NCI-H2081 (cell line): ENCODE data around the gene PAQR9.
A peak's percentile ranks its signal among the peaks of the same experiment; 100 is the strongest.

Experiments
- DNase-seq, 2 experiments: peaks; one replicate each; lab custom pipeline; 2025; lab: John Stamatoyannopoulos, UW

PAQR9 gene

DNA sequence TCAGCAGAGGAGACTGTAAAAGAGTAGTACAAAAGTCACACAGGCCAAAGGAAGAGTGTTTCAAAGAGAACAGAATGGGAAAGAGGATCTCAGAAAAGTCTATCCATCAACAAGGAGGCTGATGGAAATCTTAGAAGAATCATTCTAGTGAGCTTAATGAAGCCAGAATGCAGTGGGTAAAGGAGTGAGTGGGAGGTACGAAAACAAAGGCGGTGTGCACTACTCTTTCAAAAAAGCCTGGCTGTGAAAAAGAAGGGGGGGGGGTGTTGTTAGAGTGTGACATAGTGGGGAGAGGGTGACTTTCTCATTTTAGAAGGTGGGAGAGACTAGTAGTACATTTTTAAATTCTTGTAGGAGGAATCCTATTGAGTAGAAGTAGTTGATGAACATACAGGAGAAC, 11.7 kb downstream of the PAQR9 start:
- DNase-seq, result no peak

DNA sequence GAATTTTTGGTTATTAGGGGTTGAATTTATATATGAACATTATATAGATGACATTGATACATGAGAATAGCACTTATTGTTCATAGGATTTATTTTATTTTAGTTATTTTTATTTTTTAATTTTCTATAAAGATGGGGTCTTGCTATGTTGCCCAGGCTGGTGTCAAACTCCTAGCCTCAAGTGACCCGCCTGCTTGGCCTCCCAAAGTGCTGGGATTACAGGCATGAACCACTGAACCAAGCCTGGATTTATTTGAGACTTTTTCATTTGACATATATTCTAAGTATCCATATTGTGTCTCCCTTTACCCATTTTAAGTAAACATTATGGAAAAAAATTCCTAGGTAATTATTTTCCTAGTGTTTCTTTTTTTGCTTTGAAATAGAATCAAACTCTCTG, 12.5 kb downstream of the PAQR9 start:
- DNase-seq, result no peak

DNA sequence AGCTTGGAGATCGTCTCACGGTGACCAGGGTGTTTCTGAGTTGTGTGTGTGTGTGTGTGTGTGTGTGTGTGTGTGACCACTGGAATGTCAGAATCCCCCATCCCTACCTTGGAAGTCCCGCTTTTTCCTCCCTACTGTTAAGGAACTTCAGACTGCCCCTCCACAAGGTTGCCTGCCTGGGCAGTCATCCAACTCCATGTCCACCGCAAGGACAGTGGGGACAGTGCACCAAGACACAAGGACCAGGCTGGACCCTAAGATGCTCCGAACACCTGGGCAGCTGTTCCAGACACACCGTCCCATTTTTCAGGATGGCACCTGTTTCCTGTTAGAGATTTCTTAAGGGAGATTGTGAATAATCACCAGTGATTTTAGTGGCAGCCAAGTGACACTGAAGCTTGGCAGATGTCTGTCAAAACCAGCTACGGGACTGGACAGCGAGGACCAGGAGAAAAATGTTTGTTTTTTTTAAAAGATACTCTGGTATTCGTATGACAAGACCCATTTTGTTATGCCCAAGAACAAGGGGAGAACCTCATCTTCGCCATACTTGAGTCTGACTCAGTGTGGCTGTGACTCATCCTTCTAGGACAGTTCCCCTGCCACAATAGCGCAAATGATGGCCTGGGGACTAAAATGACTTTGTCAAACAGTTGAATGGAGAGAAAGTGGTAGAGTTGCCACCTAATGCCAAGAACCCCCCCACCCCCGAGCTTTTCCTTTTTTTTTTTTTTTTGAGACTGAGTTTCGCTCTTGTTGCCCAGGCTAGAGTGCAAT, 15.5 kb downstream of the PAQR9 start:
- DNase-seq, result no peak

DNA sequence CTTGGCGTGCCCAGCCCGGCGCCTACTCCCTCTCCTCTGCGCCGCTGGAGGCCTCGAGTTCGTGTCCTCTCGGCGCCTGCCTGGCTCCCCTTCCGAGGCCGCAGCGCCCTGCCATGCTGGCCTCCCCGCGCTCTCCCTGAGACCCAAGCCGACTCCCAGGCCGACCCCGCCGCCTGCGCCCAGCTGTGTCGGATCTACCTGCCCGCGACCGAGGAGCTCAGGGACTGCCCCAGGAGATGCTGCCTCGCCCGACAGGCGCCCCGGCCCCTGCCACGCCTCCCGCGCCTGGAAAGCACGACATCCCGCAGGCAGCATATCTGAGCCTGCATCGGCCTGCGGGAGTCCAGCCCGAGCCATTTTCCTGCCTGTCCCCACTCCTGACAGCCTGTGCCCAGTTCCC, 16.1 kb downstream of the PAQR9 start:
- no peak for DNase-seq

DNA sequence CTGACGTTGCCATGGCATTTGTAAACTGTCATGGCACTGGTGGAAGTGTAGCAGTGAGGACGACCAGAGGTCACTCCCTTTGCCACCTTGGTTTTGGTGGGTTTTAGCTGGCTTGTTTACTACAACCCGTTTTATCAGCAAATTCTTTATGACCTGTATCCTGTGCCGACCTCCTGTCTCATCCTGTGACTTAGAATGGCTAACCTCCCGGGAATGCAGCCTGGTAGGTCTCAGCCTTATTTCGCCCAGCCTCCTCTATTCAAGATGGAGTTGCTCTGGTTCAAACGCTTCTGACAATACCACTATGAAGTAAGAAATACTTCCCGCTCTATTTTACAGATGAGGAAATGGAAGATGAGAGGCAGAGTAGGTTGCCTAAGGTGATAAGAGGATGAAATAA, 16.6 kb downstream of the PAQR9 start:
- DNase-seq, result no peak

DNA sequence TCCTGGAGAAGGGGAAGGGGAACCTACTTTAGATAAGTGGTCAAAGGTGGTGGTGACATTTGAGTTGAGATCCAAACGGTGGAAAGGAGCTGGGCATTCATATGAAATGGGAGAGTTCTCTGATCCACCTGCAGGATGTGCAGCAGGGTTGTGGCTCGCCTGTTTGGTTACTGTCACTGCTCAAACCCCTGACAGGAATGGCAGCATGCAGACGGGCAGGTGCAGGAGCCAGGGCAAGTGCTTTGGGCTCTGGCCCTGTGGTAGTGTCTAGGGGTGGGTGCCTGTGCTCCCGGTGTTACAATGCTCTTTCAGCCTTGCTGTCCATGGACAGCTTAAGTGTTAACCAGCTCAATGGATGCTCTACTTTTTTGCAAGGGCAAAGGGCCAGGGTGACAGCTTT, 18.5 kb downstream of the PAQR9 start:
- no peak for DNase-seq

DNA sequence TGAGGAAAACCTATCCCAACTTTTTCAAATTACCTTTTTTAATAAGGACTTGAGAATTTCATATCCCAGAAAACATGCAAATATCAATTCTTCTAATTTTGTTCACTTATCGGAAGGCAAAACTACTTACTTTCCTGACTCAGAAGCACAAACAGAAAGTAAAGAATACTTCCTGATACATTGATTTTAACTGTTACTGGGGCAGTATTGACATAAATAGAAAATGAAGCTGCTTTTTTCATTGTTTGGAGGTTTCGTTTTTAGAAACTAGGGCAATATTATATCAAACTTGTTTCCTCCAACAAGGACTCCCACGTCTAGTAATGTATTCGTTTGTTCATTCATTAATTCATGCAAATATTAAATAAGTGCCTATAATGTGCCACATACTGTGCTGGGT, 19.1 kb downstream of the PAQR9 start:
- no peak for DNase-seq

DNA sequence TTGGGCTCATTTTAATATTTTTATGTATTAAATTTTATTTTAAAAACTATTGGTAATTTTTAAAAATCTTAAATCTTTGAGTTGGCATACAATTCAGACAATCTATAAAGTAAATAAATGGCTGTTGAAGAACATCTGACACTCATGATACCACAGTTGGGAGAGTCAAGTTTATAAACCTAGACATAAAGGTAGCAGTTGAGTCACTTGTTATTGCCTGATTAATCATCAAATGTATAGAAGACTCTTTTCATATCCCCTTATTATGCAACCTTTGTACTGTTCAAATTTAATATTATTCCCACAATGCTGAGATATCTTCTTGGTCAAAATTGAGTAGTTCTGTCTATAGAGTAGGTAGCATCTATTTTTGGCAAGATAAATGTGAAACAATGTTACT, 19.6 kb downstream of the PAQR9 start:
- DNase-seq, result no peak

DNA sequence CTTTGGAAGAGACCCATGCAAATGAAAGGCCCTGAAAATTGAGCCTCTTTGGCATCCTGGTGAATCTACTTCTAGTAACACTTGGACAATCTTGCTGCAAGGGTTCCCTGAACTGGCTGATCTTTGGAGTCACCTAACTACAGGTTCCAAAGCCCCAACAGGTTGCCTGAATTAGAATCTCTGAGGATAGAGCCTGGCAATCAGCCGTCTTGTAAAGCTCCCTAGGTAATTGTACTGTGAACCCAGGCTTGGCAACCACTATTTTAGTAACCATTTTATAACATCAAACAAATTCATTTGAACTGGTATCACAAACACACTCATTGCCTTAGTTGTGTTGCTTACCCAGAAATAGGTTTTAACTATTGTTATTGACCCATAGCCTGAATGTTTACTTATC, 20.1 kb downstream of the PAQR9 start:
- no peak for DNase-seq

DNA sequence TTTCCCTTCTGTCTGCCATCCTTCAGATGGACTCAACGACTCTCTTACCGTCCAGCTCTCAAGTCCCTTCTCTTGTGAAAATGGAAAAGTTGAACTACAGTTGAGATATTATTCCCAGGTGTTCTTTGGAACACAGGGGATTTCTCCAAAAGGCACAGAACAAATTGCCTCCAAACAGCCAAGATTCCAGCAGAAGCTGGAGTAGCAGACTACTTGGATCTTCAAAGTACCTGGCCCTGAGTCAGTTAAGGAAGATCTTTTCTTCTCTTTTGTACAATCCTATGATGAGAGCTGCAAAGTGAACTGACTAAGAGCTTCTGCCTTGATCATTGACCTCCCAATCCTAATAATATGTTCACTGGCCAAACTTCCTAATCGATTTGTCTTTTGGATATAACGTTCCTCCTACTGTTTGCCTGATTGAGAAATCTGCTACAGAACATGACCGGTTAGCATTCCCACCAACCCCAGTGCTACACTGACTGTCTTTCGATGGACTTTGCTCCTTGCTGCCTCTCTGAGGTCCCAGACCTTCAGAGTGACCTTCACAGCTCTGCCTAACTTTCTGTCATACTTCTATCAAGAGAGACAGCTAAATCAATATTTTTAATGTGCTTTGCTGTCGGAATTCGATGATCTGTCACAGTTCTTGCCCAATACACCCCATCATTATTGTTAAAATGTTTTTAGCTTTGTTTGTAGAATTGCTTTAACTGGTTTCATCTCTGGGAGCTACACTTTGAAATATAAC, 21.9 kb downstream of the PAQR9 start:
- no peak for DNase-seq

DNA sequence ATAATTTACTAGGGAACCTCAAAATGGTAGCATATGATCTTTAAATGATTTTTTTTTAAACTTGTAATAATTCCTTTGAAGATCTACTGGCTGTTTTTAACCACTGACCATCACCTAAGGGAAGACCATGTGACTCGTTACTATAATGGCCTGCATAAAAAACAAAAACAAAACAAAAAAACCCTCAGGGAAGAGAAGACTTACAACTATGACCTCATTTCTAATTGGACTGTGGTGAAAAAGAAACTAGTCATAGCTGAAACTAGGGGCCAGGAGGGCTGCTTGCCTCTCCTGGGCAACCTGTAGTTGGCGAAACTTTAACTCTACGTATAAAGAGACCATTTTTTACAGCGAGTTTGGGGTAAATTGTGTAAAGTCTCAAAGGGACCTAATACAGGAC, 23.0 kb downstream of the PAQR9 start:
- DNase-seq, result no peak

DNA sequence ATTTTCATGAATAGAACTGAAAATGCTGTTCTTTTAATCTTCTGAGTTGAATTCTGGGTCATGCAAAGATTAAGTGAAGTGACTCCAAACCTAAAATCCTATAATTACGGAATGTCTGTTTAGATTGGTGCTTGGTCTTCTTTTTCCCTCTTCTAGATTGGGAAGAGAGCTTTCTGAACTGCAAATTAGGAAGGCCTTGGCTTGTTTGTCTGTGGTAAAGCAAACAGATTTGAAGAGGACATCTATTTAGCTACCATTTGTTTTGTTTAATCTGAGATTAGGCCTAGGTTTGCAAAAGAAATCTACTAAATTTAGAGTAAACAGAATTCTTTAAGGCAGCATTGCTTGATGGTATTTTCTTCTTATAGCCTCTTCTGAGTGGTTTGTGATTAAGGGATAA, 23.5 kb downstream of the PAQR9 start:
- DNase-seq, result peak in 1 of 2 experiments; percentile 19

DNA sequence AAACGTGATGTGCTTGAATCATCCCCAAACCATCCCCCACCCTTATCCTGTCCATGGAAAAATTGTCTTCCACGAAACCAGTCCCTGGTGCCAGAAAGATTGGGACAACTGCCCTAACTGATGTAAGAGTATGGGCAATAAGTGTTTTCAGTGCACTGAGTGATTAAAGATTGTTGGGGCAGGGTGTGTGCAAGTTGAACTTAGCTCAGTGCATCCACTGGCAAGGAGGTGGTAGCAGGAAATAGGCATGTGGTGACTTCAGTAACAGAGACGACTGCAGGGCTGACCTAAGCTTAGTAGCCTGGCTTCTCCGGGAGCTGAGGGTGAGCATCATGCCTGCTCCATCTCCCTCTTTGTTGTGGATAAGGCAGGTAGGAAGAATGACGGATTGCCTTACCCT, 27.5 kb downstream of the PAQR9 start:
- no peak for DNase-seq

DNA sequence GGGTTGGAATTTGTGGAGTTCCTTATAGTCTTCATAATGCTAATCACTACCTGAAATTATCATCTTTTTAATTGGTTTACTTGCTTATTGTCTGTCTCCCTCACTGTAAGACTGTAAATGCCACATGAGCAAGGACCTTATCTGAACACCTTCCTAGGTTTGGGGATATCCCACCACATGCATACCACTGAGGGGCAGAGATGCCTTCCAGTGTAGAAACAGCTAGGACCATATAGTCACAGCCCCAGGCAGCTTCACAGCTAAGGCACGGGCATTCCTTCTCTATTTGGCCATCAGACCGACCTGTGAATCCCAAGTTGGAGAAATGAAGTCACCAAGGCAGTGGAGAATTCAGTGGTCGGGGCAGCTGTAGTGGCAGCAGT, 28.6 kb downstream of the PAQR9 start:
- no peak for DNase-seq

DNA sequence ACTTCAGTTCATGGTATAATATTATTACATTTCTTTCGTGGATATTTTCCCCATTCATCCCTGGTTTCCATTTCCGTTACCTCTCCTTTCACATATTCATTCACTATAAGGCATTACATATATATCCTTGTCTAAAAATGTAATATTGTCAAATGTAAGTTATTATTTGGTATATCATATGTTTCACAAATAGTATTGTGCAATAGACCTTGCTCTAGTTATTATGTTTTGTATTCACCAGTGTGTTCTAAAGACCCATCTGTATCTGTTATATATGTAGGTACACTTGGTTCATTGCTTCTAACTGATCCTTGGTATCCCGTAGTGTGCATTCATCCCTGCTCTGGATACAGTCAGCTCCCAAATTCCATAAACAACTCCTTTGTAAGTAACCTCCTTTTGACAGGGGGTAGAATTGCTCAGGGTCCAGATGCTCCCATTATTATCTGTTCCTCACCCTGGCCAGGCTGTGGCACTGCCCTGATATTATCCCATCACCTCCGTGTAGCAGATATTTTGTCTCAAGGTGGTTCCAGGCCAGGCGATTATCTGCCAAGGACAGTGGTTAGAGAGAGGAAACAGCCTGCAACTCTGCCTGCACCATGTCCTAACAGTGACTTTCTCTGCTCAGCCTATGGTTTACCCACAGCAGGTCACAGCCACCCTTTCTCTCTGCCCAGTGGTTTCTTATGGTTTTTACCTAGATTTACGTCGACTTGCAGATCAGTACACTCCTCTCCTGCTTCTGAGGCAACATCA, 29.2 kb downstream of the PAQR9 start:
- DNase-seq, result no peak

DNA sequence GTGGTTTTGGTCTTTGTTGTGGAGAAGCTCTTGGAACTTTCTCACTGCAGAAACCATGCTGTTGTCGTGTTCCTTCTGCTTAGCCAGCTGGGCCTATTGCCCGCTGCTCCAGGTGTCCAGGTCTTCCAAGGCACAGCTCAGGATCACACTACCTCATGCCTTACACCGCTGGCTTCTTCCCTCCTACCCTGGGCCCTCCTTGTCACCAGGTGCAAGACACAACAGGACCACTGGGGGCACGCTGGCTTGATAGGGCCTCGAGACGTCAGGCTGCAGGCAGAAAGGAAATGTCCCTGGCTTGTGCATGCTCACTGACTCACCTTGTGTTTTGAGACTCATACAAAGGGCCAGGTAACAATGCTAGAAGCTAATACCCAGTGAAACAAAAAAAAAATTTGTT, 32.3 kb downstream of the PAQR9 start:
- DNase-seq, result no peak

DNA sequence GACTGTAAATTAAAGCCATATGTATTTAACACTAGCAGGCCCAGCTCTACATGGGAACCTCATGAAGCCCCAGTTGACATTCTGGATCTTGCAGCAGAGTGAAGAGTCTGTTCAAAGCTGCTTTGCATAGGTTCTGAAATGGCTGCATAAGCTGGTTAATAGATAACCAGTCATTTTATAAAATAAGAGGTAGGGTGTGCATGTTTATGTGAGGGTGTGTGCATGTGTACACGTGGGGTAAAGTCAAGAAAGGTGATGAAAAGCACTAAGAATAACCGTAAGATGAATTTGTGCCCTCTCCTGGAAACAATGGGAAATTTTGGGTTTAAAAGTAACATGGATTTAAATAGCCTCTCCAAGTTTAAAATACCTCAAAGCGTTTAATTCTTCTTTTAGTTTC, 33.0 kb downstream of the PAQR9 start:
- no peak for DNase-seq

DNA sequence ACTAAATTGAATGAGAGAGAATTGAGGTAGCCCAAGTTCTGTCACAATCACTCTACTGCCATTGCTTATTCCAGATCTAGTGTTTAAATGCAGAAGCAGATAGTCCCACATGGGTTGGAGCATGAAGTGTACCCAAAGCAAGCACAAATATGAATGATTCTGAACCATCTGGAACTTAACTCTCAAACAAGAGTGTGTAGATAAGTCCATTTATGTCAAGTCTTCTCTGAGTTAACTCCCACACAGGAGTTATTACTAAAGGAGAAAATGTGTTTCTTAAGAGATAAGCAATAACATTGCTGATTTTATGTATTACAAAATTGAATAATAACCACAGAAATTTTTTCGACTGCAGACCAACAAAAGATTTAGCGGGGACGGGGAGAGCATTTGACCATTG, 33.6 kb downstream of the PAQR9 start:
- no peak for DNase-seq

DNA sequence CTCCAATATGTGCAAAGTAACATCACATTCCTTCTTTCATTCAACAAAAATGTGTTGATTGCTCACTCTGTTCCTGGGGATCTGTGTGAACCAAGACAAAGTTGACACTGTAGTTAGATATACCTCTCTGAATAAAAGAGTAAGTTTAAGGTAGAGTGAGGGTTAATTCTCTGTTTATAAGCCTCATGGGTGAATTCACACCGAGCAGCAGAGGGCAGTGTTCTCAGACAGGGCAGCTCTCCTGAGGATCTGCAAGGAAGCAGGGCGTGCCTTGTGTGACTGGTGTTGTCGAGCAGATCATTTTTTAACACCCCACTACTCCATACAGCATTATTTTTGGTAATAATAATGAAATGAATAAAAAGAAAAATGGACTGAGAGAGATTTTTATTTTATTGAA, 34.4 kb downstream of the PAQR9 start:
- peak in 1 of 2 experiments; percentile 53 for DNase-seq

DNA sequence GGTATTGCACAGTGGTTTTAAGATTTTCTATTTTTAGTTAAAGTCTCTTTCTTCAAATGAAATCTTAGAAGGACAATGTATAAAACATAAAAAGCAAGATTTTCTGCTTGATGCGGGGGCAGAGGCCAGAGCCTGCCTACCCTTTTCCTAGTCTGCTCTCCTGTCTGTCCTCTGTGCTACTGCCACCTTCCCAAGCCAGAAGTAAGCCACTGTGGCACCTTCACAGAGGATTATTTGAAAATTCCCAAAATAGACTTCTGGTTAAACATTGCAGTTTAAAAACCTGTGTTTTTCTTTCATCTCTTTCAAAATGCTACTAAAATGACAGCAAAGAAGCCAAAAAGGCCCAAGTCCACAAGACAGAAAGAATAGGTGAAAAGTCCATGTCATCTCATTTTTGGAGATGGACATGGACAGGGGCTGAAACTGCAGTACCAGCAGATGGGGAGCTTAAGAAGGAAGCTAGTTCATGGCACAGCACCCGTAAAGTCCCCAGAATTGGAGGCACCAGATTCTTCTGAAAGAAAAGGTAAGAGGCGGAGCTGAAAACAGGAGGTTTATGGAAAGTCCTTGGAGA, 37.0 kb downstream of the PAQR9 start:
- DNase-seq, result no peak

DNA sequence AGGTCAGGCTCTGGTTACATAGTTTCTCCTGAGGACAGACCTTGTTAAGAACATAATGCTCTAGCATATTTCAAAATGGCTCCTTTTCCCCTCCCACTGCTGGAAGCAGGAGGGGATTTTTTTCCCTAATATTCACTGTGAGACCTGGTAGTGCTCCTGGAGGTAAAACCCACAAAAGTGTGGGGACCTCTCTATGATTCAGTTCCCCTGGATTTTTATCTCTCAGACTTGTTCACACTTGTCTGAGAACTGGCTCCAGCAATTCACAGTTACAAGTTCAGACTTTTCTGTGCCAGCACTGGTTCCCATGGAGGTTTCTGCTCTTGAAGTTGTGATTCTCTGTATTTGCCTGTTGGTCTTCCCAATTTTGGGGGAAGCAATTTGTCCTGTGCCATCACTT, 38.3 kb downstream of the PAQR9 start:
- no peak for DNase-seq

DNA sequence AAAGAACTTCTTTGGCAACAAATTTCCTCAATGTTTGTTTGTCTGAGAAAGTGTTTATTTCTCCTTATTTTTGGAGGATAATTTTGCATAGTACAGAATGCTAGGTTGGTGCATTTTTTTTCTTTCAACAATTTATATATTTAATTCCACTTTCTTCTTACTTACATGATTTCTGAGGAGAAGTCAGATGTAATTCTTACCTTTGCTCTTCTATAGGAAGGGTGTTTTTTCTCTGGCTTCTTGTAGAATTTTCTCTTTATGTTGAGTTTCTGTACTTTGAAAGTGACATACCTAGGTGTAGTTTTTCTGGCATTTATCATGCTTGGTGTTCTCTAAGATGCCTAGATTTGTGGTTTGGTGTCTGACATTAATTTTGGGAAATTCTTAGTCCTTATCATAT, 39.8 kb downstream of the PAQR9 start:
- DNase-seq, result no peak

DNA sequence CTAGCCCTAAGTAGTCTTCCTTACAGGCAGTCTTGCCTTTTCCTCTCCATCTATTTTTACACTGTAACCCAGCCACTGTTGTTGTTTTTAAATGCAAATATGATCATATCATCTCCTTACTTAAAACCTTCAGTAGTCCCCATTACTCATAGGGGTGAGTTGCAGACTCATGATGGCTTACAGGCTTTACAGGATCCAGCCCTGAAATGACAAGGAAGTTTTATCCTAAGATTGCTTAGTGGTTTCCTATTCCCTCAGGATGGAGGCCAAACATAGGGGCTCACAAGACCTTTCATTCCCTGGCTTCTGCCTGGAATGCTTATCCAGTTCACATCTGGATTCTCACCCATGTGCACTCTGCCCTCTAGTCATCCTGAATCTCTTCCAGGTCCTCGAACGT, 46.9 kb downstream of the PAQR9 start:
- DNase-seq, result no peak
